Measurements from ENCODE around the gene FUZ.

Gene FUZ

GRCh38 chr19:49858088-49858985 lies 45.2 kb upstream of the FUZ start:
- no peak for DNase-seq (ENCODE audit: low spot score)
- TF ChIP-seq CTCF (IDR thresholded peaks at IDR 0.05; ENCODE audit: extremely low read depth, missing control alignments), result no peak

DNA sequence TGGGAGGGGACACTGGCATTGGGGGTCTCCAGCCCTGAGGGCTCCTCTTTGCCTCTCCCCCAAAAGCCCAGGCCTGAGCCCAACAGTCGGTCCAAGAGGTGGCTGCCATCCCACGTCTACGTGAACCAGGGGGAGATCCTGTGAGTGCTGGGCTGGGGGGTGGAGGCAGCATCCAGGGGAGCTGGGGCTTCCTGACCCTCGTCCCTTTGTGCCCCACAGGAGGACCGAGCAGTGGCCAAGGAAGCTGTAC lies 44.7 kb upstream of the FUZ start:
- TF ChIP-seq CTCF (IDR thresholded peaks at IDR 0.05; ENCODE audit: extremely low read depth, missing control alignments), result no peak
- no peak for DNase-seq (ENCODE audit: low spot score)

DNA sequence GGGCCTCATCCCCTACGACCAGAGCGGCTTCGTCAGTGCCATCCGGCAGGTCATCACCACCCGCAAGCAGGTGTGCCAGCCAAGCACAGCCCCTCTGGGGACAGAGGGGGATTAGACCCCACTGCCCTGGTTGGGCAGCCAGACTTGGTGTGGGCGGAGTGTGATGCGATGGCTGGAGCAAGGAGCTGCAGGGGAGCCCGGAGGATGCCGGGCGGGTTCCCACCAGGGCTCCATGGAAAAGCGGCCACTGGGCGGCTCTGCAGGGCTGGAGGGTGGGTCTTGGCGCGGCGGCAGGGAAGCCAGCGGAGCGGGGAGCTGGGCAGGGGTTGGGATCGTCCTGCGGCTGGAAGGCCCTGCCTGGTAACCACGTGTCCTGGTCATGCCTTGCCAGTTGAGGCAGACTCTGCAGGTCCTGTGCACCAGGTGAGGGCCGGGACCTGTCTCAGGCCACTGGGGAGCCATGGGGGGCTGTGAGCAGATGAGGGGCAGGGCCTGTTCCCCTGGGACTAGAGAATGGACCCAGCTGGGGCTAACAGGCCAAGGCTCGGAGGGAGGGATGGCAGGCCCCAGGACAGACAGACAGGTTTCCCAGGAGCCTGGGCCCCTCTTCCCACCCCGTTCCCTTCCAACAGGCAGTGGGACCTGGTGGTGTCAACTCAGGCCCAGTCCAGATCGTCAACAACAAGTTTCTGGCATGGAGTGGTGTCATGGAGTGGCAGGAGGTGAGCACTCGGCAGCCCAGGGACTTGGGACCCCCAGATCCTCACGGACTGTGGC lies 44.2 kb upstream of the FUZ start:
- DNase-seq (ENCODE audit: low spot score), result no peak

DNA sequence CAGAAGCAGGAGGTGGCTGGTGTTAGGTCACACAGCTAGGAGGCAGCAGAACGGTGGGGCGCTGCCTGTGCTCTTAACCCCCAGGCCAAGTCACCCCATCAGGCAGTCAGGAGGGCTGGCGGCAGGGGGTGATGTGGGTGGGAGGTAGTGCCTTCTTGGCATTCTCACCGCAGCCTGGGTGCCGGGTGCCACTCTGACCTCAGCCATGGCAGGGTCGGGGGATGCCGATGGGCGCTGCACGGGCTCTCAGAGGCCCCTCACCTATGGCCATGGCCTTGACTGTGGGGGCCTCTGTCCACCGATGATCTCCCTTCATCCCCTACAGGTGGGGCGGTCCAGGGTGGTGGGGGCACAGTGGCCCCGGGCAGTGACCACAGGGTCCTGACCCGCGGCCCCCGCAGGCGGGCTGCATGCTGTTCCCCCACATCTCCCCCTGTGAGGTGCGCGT lies 43.5 kb upstream of the FUZ start:
- no peak for DNase-seq (ENCODE audit: low spot score)
- TF ChIP-seq CTCF (IDR thresholded peaks at IDR 0.05; ENCODE audit: extremely low read depth, missing control alignments), result no peak

More for the DNA sequence above, 44.2 kb upstream of the FUZ start:
- no peak for TF ChIP-seq CTCF (IDR thresholded peaks at IDR 0.05; ENCODE audit: extremely low read depth, missing control alignments)

- TF ChIP-seq CTCF (IDR thresholded peaks at IDR 0.05; ENCODE audit: extremely low read depth, missing control alignments), result no peak
- DNase-seq (ENCODE audit: low spot score), result no peak
Measured at GRCh38 chr19:49855676-49856573, 42.8 kb upstream of the FUZ start.

DNA sequence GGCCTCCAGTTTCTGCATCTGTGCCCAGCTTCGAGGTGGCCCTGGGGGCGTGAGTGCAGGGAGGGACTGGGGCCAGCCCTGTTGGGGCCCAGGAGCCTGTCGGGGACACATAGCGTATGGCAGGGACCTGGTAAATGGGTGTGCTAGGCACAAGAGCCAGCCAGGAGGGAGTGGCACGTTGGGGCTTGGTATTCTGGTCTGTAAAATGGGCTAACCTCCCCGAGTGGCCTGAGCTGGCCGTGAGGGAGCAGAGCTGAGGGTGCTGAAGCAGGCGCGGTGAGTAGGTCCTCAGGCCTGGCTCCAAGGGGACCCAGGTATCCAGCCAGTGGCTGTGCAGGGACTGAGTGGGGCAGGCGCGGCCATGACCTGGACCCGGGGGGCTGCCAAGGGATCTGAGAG lies 42.2 kb upstream of the FUZ start:
- no peak for TF ChIP-seq CTCF (IDR thresholded peaks at IDR 0.05; ENCODE audit: extremely low read depth, missing control alignments)

More for the DNA sequence above, 42.2 kb upstream of the FUZ start:
- no peak for DNase-seq (ENCODE audit: low spot score)

Data from GM20000 (cell line).